GM18505 (cell line): ENCODE results near the gene LAMB4.

Experiments used
- ATAC-seq: cut with Tn5 transposase; IDR thresholded peaks from one replicate; pipeline ENCODE4 v1.9.1; 2021; ENCODE audit not compliant: unreplicated experiment
- POLR2A ChIP-seq: IDR thresholded peaks from 4 replicates; pipeline ENCODE4 v1.6.1; 2011; ENCODE audit warnings: borderline replicate concordance; ENCODE audit not compliant: insufficient read depth, insufficient read length; ENCODE audit errors: extremely low read depth

LAMB4 gene

DNA sequence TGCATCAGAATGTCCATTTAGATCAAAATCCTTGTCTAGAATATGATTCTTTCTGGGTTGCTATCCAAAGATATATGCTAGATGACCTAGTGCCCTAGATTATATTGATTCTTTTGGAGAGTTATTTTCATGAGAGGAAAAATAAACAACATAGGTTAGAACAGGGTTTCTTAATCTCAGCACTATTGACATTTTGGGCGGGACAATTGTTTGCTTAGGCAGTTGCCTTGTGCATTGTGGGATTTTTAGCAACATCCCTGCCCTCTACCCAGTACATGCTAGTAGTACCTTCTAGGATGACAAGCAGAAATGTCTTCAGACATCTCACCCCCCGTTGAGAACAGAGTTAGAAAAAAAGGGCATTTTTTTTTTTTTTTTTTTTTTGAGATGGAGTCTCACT lies 102.0 kb downstream of the LAMB4 start:
- no peak for ATAC-seq
- no peak for TF ChIP-seq POLR2A

DNA sequence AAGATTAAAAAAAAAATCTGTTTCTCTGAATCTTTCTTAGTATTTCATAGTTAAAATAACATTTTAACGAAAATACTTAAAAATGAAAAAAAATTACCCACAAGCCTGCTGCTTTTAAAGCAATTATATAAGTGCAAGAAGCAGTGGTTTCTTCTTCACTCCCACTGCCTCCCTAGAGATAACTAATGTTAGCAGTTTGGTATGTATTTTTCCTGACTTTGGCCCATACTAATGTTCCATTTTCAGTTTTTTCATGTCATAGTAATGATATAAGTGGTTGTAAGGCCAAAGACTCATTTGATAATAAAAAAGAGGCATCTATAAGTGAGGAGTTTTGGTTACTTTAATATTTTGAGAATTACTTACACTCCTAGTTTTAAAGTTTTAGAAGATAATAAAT lies 102.9 kb downstream of the LAMB4 start:
- TF ChIP-seq POLR2A: no peak
- ATAC-seq: no peak

DNA sequence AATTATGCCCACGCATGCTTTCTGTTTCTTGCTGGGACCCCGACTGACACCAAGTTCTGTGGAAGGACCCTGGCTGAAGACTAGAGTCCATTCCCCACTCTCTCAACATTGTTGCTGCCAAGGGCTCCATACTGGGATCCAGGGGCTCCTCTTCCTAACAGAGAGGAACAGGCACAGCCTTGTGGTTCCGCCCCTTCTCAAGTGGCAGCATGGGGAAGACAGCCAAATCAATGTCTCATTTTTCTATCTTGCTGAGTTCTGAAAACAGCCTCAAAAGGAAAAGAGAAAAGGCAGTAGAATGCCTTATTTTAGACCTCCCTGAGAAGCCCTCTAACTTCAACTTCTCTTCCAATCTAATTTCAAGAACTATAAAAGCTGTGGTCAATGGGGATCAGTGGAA lies 103.5 kb downstream of the LAMB4 start:
- TF ChIP-seq POLR2A: no peak
- ATAC-seq: no peak

DNA sequence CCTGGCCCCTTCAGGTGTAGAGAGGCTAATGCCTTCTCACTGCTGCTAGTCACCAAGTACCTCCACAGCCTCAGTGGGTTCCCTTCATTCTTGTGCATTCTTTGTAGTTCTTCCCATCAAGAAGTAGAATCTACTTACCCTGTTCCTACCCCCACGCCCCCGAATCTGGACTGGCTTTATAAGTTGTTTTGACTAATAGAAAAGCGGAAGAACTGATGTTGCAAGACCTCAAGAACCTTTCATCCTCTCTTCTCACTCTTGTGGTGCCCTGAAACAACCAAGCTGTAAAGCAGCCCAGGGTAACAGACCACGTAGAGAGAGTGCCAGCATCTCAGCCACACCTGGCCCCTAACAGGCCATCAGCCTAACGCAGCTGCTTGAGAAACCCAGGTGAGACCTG lies 104.0 kb downstream of the LAMB4 start:
- no peak for ATAC-seq
- no peak for TF ChIP-seq POLR2A

DNA sequence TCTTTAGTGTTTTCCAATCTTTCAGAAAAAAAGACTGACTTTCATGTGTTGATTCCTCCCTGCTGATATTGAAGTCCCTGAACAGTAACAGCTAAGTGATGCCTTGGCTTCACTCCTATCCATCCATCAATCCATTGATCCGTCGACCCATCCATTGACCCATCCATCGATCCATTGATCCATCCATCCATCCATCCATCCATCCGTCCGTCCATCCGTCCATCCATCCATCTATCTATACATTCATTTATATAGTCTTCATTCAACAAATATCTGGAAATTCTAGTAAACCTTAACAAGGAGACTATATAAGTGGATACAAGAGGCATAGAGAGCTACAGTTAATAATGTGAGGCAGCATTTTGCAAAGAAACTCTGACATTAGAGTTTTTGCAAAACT lies 105.6 kb downstream of the LAMB4 start:
- TF ChIP-seq POLR2A: no peak

DNA sequence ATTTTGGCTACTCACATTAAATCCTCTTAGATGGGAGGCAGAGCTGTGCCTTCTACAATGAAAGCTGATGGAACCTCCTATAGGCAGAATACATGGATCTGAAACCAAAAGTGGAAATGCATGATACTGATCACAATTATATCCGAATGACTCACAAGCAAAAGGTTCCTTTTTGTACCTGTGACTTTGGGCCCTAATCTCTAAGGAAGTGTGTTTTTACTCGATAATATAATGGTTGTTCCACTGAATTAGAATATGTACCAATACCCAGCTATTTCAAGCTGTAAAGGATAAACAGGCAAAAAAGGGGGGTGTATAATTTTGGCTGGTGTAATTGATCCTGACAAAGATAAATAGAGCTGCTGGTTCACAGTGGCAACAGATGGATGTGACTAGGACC lies 109.6 kb downstream of the LAMB4 start:
- no peak for ATAC-seq

More for the DNA sequence above, 105.6 kb downstream of the LAMB4 start:
- ATAC-seq: no peak

DNA sequence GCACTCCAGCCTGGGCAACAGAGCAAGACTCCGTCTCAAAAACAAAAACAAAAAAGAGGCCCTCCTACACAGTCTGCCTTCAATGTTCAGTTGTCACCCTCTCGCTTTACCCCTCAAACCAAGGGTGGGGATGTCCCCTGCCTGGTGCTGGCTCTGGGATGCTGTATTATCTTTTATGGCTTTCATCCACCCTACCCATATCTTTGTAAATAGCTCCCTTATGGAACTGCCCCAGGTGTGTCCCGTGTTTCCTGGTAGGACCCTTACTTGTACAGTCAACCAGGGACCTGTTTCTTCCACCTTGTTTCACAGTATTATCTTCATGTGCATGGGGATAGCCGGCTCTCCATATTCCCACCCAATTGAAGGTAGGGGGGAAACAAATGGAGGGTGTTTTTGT lies 111.5 kb downstream of the LAMB4 start:
- ATAC-seq: no peak
- TF ChIP-seq POLR2A: no peak

More for the DNA sequence above, 109.6 kb downstream of the LAMB4 start:
- TF ChIP-seq POLR2A: no peak

DNA sequence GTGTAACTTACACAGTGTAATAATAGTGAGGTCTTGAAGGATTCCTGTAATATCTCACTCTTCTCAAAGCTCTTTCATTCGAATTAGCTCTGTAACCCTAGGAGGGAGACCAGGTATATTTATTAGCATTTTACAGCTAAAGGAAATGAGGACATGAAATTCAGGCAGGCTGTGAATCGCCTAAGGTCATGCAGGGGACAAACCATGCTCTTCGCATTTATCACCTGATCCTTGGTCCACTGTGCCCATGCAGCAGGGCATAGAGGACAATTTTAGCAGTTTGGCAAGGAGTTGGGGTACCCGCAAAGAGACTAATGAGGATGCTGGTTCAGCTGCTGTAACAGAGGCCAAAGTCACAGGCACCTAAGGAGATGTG lies 112.4 kb downstream of the LAMB4 start:
- no peak for ATAC-seq
- TF ChIP-seq POLR2A: no peak

DNA sequence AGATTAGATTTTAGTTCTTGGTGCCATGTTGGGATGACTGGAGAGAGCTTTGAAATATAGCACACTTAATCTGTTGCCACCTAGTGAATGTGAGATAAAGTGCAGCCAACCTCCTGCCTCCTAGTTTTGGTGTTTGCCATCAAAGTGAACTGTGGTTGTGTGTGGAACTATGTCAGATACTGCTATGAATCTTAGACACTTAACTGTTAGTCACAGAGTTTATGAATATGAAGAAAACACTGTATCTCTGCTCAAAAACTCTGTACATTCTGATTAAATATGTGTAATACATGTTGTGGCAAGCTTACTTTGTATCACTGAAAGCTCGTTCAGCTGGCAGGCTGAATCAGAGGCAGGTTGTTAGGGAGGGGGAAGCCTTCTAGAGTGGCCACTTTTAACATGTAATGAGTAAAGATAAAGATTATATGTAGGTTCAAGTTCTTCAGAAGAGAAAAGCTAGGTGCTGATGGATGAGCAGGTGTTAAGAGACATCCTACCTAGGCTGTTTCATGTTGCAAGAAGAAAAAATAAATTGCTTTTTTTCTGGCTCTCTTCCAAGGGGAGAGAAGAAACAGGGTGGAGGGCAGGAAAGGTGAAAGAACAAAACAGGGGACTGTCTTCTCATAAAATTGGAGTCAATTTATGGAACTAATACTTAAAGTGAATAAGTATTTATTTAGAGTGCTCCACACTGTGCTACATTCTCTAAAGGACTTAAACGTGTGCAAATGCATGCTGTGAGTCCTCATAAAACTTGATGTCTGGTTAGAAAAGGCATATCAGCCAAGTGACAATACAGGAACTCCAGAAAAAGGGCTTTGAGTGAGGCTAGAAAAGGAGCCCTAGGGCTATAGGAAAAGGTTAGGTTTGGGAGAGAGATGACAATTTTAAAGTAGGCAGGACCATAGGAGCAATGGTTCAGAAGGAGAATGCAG lies 113.1 kb downstream of the LAMB4 start:
- TF ChIP-seq POLR2A: no peak
- ATAC-seq: no peak

DNA sequence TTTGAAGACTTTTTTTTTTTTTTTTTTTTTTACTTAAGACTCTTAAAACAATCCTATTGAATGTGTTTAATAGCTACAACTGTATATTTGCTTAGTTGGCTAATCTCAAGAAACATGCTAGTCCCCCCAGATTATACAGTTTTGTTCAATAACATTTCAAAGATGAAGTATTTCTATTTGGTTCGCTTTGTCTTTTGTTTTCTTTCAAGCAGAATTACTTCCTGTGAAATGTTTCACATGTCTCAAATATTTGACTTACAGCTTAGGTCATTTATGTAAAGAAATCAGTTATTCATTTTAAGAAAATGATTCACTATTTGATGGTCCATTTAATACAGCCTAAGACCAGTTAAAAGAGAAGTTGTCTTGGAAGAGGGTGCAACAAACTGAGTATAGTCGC lies 114.4 kb downstream of the LAMB4 start:
- no peak for TF ChIP-seq POLR2A
- no peak for ATAC-seq

DNA sequence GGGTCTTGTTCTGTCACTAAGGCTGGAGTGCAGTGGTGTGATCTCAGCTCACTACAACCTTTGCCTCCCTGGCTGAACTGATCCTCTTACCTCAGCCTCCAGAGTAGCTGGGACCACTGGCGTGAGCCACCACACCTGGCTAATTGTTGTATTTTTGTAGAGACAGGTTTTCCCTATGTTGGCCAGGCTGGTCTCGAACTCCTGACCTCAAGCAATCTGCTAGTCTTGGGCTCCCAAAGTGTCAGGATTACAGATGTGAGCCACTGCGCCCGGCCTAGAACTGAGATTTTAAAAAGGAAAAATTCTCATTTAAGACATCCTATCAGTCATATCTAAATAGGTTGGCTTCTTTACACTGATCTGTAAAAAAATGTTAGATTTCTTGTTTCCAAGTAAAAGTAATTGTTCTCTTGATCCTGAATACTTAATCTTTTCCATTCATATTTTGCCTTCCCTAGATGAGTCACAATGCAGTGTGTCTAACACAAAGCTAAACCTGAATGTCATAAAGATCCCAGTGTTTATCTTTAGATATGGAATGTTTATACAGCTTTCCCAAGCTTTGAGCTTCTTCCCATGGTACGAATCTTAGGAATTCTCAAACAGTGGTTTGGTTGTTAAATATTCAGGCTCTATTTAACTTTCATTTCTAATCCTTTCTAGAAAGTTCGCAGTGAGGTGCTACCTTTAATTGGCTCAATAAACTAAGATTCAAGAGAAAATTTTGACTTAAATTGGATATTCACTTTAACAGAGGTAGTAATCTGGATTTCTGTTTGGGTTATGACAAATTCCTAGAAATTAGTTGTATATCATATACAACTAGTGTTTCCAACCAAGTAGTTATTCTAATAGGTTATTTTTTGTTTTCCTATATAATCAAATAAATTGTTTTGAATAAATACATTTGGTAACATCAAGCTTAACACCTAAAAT lies 115.1 kb downstream of the LAMB4 start:
- no peak for ATAC-seq
- TF ChIP-seq POLR2A: no peak

DNA sequence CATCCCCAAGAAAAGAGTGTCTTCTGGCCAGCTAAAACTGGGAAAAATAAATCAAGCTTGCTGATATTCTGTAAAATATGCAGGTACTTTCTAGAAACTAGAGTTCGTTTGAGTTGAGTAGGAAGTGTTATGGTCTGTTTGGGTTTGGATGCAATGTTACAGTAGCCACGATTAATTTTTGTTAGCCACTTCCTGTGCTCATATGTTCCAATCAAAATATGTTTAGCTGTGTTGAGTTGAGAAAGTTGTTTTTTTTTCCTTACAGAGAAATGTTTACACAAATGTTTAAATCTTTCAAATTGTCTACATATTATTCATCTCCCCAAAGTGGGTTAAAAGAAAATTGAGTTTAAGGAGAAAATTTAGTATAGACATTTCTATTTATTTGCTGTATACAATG lies 115.9 kb downstream of the LAMB4 start:
- ATAC-seq: no peak
- no peak for TF ChIP-seq POLR2A

DNA sequence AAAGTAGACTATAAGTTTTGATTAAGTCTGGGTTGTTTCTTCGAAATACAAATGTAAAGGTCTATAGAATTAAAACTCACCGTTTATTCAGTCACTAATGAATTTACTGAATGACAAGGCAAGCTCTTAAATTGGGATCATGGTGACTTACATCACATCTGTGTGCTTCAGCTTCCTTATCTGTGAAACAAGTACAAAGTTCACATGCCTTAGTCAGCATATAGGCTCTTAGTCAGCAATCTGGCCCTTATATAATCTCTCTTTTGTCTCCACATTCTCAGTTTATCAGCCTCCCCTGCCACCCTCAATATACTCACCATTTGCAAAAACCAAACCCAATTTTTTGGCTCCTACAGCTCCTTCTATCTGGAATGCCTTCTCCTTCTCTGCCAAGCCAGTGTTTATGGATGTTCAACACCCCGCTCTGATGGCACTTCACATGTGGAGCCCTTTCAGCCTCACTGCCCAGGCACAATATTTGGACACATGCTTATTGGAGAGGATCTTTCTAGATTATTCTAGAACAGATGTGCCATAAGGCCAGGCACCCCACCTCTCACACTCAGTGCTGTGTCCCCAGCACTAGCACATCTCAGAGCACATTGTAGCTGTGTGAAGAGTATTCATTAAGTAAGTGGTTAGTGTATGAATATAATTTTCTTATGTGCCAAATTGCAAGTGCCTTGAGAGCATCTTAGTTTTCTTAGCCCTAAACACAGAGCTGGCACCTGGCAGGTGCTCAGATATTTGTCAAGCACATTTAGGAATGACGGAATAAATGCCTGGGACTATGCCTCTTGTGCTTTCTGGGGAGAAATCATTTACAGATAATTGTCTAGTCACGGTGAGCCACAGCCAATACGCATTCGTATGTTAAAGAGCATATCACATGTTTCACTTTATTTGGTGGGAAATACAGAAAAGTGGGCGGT lies 117.4 kb downstream of the LAMB4 start:
- no peak for ATAC-seq
- TF ChIP-seq POLR2A: no peak

DNA sequence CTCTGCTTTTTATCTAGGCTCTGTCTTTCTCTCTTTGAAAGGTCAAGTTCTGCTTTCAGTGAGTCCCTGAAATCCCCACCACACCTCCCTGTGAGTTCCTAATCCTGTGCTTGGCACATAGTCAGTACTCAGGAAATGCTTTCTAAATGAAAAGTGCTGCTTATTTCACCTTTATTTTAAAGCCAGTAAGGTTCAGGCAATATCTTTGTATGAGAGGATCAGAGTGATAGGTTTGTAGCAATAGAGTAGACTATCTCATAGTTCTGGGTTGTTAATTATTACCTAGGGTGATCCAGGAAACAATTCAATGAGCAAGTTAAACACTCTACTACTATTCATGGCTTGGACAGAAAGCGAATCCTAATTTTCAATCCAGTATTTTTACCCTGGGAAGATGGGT lies 119.8 kb downstream of the LAMB4 start:
- ATAC-seq: no peak
- no peak for TF ChIP-seq POLR2A

DNA sequence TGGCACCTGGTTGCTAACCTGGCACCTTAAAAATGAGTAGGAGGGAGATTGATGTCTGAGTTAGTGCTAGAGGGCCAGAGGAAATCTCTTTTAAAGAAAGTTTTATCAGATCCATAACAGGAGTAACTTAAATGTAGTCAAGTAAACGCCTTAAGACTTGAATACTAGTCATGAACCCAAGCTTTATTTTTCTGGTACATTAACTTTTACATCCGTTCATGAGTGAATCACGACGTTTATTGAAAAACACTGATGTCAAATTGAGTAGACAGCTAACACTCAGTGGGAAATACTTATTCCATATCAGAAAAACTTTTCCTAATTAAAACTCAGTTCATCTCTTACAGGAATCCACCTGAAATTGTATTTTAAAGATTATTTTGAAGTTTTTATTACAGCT lies 120.3 kb downstream of the LAMB4 start:
- no peak for TF ChIP-seq POLR2A
- ATAC-seq: no peak
